ENCODE data around the gene FBXW4.

GRCh38 chr10:101682172-101682825 is 12.7 kb downstream of the FBXW4 start:
- TF ChIP-seq CTCF (IDR thresholded peaks at IDR 0.05) (no peak), EP300 (IDR thresholded peaks at IDR 0.05) (no peak), POLR2A (IDR thresholded peaks at IDR 0.05) (no peak)

Data from stomach (tissue), 4 donors.